WTC11 (cell line): ENCODE results near the gene TMEM97. TPM values are rescaled to one million over a fixed set of nuclear protein-coding genes. Genes with fewer than 3 reads are reported as not detected.
A peak's percentile ranks its signal among the peaks of the same experiment; 100 is the strongest.

Experiments
- ATAC-seq: fragments of 200-7000 bp; cut with Tn5 transposase; 2 replicates; pipeline ENCODE4 v1.10.0; 2021; ENCODE audit warnings: mild to moderate bottlenecking, moderate library complexity
- CTCF ChIA-PET: fragments of 300-600 bp; sonication (Branson Sonifier 250); formaldehyde crosslinking; loops from one replicate; lab custom pipeline; 2021; ENCODE audit warnings: antibody characterized with exemption; lab: Charles Lee
- POLR2A ChIA-PET: fragments of 350-600 bp; sonication (Branson Sonifier 250); formaldehyde crosslinking; loops from one replicate; lab custom pipeline; 2021; ENCODE audit warnings: antibody characterized with exemption; lab: Charles Lee
- DNase-seq: peaks from one replicate; pipeline ENCODE4 v3.0.0; 2021; ENCODE audit warnings: low spot score
- H3K27ac Mint-ChIP-seq: 2 replicates; pipeline ENCODE4 v1.8.0; 2021; ENCODE audit warnings: mixed read lengths
- H3K27me3 Mint-ChIP-seq: 2 replicates; pipeline ENCODE4 v1.8.0; 2021; ENCODE audit warnings: low read depth, mild to moderate bottlenecking, moderate library complexity, mixed read lengths
- H3K36me3 Mint-ChIP-seq: 2 replicates; pipeline ENCODE4 v1.8.0; 2021; ENCODE audit warnings: mixed read lengths
- H3K4me1 Mint-ChIP-seq: 2 replicates; pipeline ENCODE4 v1.8.0; 2022; ENCODE audit warnings: mixed read lengths
- H3K4me3 Mint-ChIP-seq: 2 replicates; pipeline ENCODE4 v1.8.0; 2021; ENCODE audit warnings: mild to moderate bottlenecking, moderate library complexity, mixed read lengths
- H3K9me3 Mint-ChIP-seq: 2 replicates; pipeline ENCODE4 v1.8.0; 2021; ENCODE audit warnings: mixed read lengths
- E2F5 ChIP-seq: sonication (generic); formaldehyde crosslinking; IDR thresholded peaks from 2 replicates; pipeline ENCODE4 v1.8.1; 2022; ENCODE audit warnings: mild to moderate bottlenecking, moderate library complexity, missing genetic modification reagents
- GTF2I ChIP-seq: fragments of 250-450 bp; sonication (Bioruptor Pico); conservative IDR thresholded peaks from 2 replicates; pipeline ENCODE4 v1.4.0; 2021; ENCODE audit warnings: mild to moderate bottlenecking
- HMGXB4 ChIP-seq: sonication (generic); formaldehyde crosslinking; IDR thresholded peaks from 2 replicates; pipeline ENCODE4 v1.8.1; 2023; ENCODE audit warnings: mild to moderate bottlenecking, moderate library complexity, missing genetic modification reagents
- NR1H2 ChIP-seq: sonication (generic); formaldehyde crosslinking; IDR thresholded peaks from 2 replicates; pipeline ENCODE4 v1.9.0; 2021; ENCODE audit warnings: mild to moderate bottlenecking, moderate library complexity, missing genetic modification reagents
- OVOL2 ChIP-seq: fragments of 250-450 bp; sonication (Bioruptor Pico); IDR thresholded peaks from 2 replicates; pipeline ENCODE4 v1.9.0; 2021; ENCODE audit warnings: mild to moderate bottlenecking, borderline replicate concordance
- PRDM15 ChIP-seq: sonication (generic); formaldehyde crosslinking; IDR thresholded peaks from 2 replicates; pipeline ENCODE4 v1.8.0; 2022; ENCODE audit warnings: missing genetic modification reagents
- SMAD3 ChIP-seq: sonication (generic); formaldehyde crosslinking; IDR thresholded peaks from 2 replicates; pipeline ENCODE4 v1.8.0; 2022; ENCODE audit warnings: missing genetic modification reagents, mild to moderate bottlenecking, borderline replicate concordance
- TEAD4 ChIP-seq: sonication (generic); formaldehyde crosslinking; IDR thresholded peaks from 2 replicates; pipeline ENCODE4 v1.8.0; 2022; ENCODE audit warnings: mild to moderate bottlenecking, missing genetic modification reagents
- ZMAT4 ChIP-seq: fragments of 250-450 bp; sonication (Bioruptor Pico); IDR thresholded peaks from 2 replicates; pipeline ENCODE4 v1.9.0; 2021; ENCODE audit warnings: mild to moderate bottlenecking
- ZNF423 ChIP-seq: fragments of 250-450 bp; sonication (Bioruptor Pico); IDR thresholded peaks from 2 replicates; pipeline ENCODE4 v2.1.2; 2022; ENCODE audit warnings: mild to moderate bottlenecking, moderate library complexity
- ZNF532 ChIP-seq: fragments of 250-450 bp; sonication (Bioruptor Pico); IDR thresholded peaks from 2 replicates; pipeline ENCODE4 v1.9.0; 2021; ENCODE audit warnings: mild to moderate bottlenecking, borderline replicate concordance
- ZNF671 ChIP-seq: fragments of 250-450 bp; sonication (Bioruptor Pico); IDR thresholded peaks from 2 replicates; pipeline ENCODE4 v1.8.0; 2021; ENCODE audit warnings: mild to moderate bottlenecking
- total RNA-seq: library from RNA; stranded (reverse); gene quantifications from 3 replicates; pipeline ENCODE4 v1.2.3, GENCODE V29; 2021
- TF ChIP-seq, protein P1 (sequence below): fragments of 250-450 bp; sonication (Bioruptor Pico); conservative IDR thresholded peaks from 2 replicates; pipeline ENCODE4 v1.9.0; 2021; ENCODE audit warnings: mild to moderate bottlenecking
- TF ChIP-seq, protein P2 (sequence below): fragments of 250-450 bp; sonication (Bioruptor Pico); IDR thresholded peaks from 2 replicates; pipeline ENCODE4 v2.1.2; 2022; ENCODE audit warnings: mild to moderate bottlenecking, moderate library complexity
- TF ChIP-seq, protein P3 (sequence below): sonication (generic); formaldehyde crosslinking; IDR thresholded peaks from 2 replicates; pipeline ENCODE4 v1.8.0; 2023; ENCODE audit warnings: mild to moderate bottlenecking, missing genetic modification reagents

Gene TMEM97
- total RNA-seq, 1 experiment from 2014 or later = 68.0 TPM

DNA sequence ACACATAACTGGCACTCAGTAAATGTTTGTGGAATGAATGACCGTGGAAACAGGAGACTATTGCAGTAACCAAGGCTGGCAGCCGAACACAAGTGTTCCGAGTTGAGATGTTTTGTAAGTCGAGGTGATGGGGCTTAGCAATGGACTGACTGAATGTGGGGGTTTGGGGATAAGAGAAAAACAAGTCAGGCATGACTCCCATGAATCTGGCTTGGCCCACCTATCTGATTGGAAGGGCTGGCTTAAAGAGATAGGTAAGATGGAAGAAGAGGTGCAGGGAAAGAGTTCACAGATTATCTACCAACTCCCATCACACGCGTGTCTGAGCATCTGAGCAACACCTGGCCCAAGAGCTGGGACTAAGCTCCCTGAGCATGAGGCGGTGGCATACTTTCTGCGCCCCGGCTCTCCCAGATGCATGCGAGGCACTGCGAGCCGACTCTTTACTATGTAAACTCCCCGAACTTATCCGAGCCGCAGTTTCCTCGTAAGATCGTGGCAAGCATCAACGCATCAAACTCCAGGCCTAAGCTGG is 15.7 kb downstream of the TMEM97 start (continued):
- TF ChIP-seq ZNF532 (CRISPR knock-in tag) (no peak), NR1H2 (CRISPR knock-in tag) (no peak), PRDM15 (CRISPR knock-in tag) (no peak)

DNA sequence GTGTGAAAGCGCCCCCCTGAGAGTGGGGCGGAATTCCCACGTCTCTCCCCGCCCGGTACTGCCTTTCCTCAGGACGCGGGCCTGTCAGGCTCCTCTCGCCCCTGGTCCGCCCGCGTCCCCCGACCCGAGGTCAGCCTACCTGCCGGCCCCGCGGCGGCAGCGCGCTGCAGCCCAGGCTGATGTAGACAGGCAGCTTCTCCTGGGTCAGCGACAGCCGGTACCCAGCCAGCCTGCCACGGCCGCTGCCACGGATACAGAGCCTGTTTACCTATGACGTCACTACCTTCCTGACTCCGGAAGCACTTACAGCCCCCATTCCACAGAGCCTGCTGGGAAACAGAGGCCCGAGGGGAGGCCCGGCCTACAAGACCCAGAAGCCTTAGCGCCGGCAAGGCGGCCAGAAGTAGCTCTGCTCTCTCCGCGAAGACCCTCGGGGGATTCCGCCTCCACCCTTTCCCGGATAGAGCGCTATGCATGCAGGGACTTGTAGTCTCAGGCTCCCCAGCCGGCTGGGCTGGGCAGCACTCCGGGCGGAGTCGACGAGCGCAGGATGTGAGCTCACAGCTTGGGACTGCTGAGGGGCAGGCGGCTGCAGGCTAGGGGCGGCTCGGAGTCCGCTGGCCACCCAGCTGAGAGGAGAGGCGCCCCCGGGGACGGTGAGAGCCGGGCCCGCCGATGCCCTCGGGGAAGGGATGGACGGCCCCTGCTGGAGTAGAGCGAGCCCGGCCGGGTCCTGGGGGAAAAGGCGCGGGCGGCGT is 16.4 kb downstream of the TMEM97 start, which contains the start of the genes IFT20 and TNFAIP1:
Gene IFT20, minus strand, starts transcription at position 272 of the 758 bp plus-strand sequence. CDS start 3,487 bp downstream, outside the sequence.
Gene TNFAIP1, plus strand, starts transcription at position 561 of the 758 bp plus-strand sequence. CDS start 3,761 bp downstream, outside the sequence.
- Mint-ChIP-seq H3K9me3 (no peaks in the 10 kb centered on the region), H3K27ac (peak within 1 kb of the TSS; percentile 99), H3K4me1 (peaks cover 20% of the 10 kb centered on the region), H3K27me3 (no peaks in the 10 kb centered on the region), H3K36me3 (no peaks in the 10 kb centered on the region; the same call in 1 of the 2 replicates), H3K4me3 (peak within 1 kb of the TSS; percentile 99)
- CTCF ChIA-PET = interaction anchor here (0.7 to 3.6 kb wide), 17 partner anchors 10 to 618 kb away, joined by 3 to 26 read pairs (median 9); partner anchors contain the start of genes BLTP2, LYRM9, POLDIP2 and SARM1
- peak; percentile 97 for ATAC-seq
- DNase-seq = peak; percentile 99
- POLR2A ChIA-PET = interaction anchor here (0.6 to 2.5 kb wide), 12 partner anchors 8 to 312 kb away, joined by 3 to 17 read pairs (median 4); partner anchors contain the start of genes POLDIP2 and TMEM97
- no peak for TF ChIP-seq GTF2I
- no peak for TF ChIP-seq ZMAT4 (CRISPR knock-in tag)
- TF ChIP-seq E2F5 = no peak
- no peak for TF ChIP-seq TEAD4 (CRISPR knock-in tag)
- TF ChIP-seq ZNF671 (CRISPR knock-in tag) = no peak
- TF ChIP-seq, protein P1, sequence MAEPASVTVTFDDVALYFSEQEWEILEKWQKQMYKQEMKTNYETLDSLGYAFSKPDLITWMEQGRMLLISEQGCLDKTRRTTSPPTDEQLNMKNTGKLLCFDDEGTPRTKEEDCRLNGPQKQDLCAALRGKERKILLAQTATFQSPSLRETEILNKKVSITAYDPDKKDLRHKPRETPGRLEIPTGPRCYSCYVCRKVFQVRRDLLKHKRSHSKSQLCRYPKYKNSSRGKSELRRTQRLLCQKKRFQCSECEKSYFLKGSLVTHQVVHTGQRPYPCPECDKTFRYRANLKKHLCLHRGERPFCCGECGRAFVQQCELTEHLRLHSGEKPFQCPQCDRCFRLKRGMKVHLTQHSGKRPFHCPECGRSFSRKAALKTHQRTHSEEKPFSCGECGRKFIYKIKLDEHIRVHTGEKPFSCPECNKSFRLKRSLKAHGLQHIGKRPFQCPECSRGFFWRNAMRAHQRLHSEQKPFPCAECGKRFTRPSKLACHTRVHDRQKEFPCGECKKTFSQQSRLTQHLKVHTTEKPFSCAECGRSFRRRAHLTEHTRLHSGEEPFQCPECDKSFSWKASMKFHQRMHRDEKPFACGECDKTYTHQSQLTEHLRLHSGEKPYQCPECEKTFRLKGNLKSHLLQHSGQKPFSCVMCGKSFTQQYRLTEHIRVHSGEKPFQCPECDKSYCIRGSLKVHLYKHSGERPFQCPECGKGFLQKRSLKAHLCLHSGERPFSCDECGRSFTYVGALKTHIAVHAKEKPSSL (CRISPR knock-in tag) = no peak
- no peak for TF ChIP-seq OVOL2
- TF ChIP-seq, protein P2, sequence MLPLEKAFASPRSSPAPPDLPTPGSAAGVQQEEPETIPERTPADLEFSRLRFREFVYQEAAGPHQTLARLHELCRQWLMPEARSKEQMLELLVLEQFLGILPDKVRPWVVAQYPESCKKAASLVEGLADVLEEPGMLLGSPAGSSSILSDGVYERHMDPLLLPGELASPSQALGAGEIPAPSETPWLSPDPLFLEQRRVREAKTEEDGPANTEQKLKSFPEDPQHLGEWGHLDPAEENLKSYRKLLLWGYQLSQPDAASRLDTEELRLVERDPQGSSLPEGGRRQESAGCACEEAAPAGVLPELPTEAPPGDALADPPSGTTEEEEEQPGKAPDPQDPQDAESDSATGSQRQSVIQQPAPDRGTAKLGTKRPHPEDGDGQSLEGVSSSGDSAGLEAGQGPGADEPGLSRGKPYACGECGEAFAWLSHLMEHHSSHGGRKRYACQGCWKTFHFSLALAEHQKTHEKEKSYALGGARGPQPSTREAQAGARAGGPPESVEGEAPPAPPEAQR (CRISPR knock-in tag) = no peak
- no peak for TF ChIP-seq ZNF423 (CRISPR knock-in tag)
- TF ChIP-seq HMGXB4 (CRISPR knock-in tag) = no peak
- TF ChIP-seq, protein P3, sequence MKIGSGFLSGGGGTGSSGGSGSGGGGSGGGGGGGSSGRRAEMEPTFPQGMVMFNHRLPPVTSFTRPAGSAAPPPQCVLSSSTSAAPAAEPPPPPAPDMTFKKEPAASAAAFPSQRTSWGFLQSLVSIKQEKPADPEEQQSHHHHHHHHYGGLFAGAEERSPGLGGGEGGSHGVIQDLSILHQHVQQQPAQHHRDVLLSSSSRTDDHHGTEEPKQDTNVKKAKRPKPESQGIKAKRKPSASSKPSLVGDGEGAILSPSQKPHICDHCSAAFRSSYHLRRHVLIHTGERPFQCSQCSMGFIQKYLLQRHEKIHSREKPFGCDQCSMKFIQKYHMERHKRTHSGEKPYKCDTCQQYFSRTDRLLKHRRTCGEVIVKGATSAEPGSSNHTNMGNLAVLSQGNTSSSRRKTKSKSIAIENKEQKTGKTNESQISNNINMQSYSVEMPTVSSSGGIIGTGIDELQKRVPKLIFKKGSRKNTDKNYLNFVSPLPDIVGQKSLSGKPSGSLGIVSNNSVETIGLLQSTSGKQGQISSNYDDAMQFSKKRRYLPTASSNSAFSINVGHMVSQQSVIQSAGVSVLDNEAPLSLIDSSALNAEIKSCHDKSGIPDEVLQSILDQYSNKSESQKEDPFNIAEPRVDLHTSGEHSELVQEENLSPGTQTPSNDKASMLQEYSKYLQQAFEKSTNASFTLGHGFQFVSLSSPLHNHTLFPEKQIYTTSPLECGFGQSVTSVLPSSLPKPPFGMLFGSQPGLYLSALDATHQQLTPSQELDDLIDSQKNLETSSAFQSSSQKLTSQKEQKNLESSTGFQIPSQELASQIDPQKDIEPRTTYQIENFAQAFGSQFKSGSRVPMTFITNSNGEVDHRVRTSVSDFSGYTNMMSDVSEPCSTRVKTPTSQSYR (CRISPR knock-in tag) = 0 out of 2 replicates have a peak, but pooled peaks have one; percentile 6
- TF ChIP-seq SMAD3 (CRISPR knock-in tag) = no peak
